Ovary (tissue), 9 donors: ENCODE results near the gene DRC1. TPM values are rescaled to one million over a fixed set of nuclear protein-coding genes. Genes with fewer than 3 reads are reported as not detected.

Experiments
- DNase-seq, 5 donors: peaks; one replicate each; pipeline ENCODE4 v3.0.0-alpha.2; 2019 to 2020
- H3K27ac ChIP-seq, 2 donors: fragments of 200-600 bp; one replicate each; pipeline versions ENCODE4 v1.5.1 to v1.8.0; 2019 to 2022
- H3K27me3 ChIP-seq: fragments of 200-600 bp; one replicate; pipeline ENCODE4 v1.8.0; 2022
- H3K36me3 ChIP-seq: fragments of 200-600 bp; sonication (generic); one replicate; pipeline ENCODE4 v1.5.1; 2019
- H3K4me1 ChIP-seq: one replicate; pipeline ENCODE4 v1.8.1; 2013; ENCODE audit warnings: mild to moderate bottlenecking, moderate library complexity; ENCODE audit not compliant: insufficient read depth
- H3K4me3 ChIP-seq: fragments of 200-600 bp; sonication (generic); one replicate; pipeline ENCODE4 v1.5.1; 2017
- H3K9me3 ChIP-seq, 2 donors: fragments of 200-600 bp in 1 of 2; sonication (generic) in 1 of 2; one replicate each; pipeline versions ENCODE4 v1.5.1 to v1.8.1; 2013 to 2019; ENCODE audit warnings: mild to moderate bottlenecking in 1 of 2, moderate library complexity in 1 of 2
- CTCF ChIP-seq, 3 donors: fragments of 450-650 bp in 2 of 3; fragments of 200-600 bp in 1 of 3; IDR thresholded peaks; one replicate each; pipeline versions ENCODE4 v1.5.1 to v1.8.0; 2016 to 2022; ENCODE audit warnings: antibody characterized with exemption in 3 of 3, mild to moderate bottlenecking in 1 of 3
- EP300 ChIP-seq: sonication (generic); formaldehyde crosslinking; IDR thresholded peaks from one replicate; pipeline ENCODE4 v1.6.1; 2017; ENCODE audit warnings: antibody characterized with exemption
- POLR2A ChIP-seq: fragments of 450-650 bp; IDR thresholded peaks from one replicate; pipeline ENCODE4 v1.6.1; 2017; ENCODE audit warnings: antibody characterized with exemption, mild to moderate bottlenecking, moderate library complexity
- WGBS, 3 donors: extraction: QIAGEN DNeasy Blood & Tissue Kit in 1 of 3; methylation state at CpG; one replicate each; pipeline versions ENCODE4 v1.1.5 to v1.1.7; 2013 to 2017; 5-methylcytosine and 5-hydroxymethylcytosine counted together
- intact Hi-C, 4 donors: fragments of 100-400 bp; cut with DNase I; formaldehyde crosslinking; loops; one replicate each; pipeline versions ENCODE4 v1.11.0 to v1.15.1; 2022 to 2023
- polyA plus RNA-seq, 2 donors: library from polyadenylated mRNA; stranded (reverse); fragments of 200-250 nt in 1 of 2; fragments of 350-450 nt in 1 of 2; fragmentation: Illumina TruSeq in 1 of 2; extraction: RNeasy Lipid Tissue Mini Kit (QIAGEN cat#74804) in 1 of 2; gene quantifications; one replicate each; pipeline ENCODE4 v1.2.3, GENCODE V29; 2013 to 2014
- total RNA-seq, 7 donors: library from RNA; depleted of rRNA in 2 of 7; stranded (reverse); fragments of >200 nt in 2 of 7; fragmentation: NEBNext Ultra II Directional in 3 of 7; extraction: Animal tissue kit (Norgen Biotek cat#: 25700) in 3 of 7; gene quantifications; one replicate each; pipeline versions ENCODE4 v1.1.0 to v1.2.4, GENCODE V29; 2016 to 2023
- donor health status: DM: no; HTN: no; CAD: no; lungs with moderate emphysema.
- donor health status: DM: no; HTN: no; CAD: no.
- donor health status: Bipolar disorder and iron deficiency.
- donor health status: DM: yes; HTN: yes; CAD: no.
- donor health status: DM: no; HTN: no; CAD: no.
- donor health status: DM: yes; HTN: yes; CAD: no.

DRC1 gene
- total and polyA plus RNA-seq, 9 donors = 0.05 to 11.8 (median 1.2) TPM; not detected in 3

- 84 to 95% (median 89%) methylated on average over 9 of the region's 9 CpGs for WGBS, 3 donors
- intact Hi-C loops = loop anchor here in 1 of 4 donors (5.0 kb wide), 1 partner anchor 1224 kb away; no protein-coding TSS in a partner anchor
- no peak for DNase-seq
- Histone ChIP-seq H3K36me3 (no peaks in the 10 kb centered on the region), H3K27me3 (no peaks in the 10 kb centered on the region), H3K27ac (no peak overlapping the region), H3K9me3 (no peaks in the 10 kb centered on the region), H3K4me3 (no peak overlapping the region), H3K4me1 (no peaks in the 10 kb centered on the region)
- TF ChIP-seq POLR2A (no peak), EP300 (no peak), CTCF (IDR thresholded peaks at IDR 0.05) (no peak)
Measured at GRCh38 chr2:26423750-26424149, 22.0 kb downstream of the DRC1 start.

- no peaks in the 10 kb centered on the region for H3K27me3 ChIP-seq
- 39 to 56% (median 41%) methylated on average over 3 of the region's 3 CpGs for WGBS, 3 donors
- no peak for DNase-seq
- no peaks in the 10 kb centered on the region for H3K36me3 ChIP-seq
- no peaks in the 10 kb centered on the region for H3K9me3 ChIP-seq
- no peaks in the 10 kb centered on the region for H3K4me1 ChIP-seq
- H3K27ac ChIP-seq = no peak overlapping the region
- H3K4me3 ChIP-seq = no peak overlapping the region
- TF ChIP-seq EP300 (no peak), CTCF (IDR thresholded peaks at IDR 0.05) (no peak), POLR2A (no peak)
- intact Hi-C loops = loop anchor here in 1 of 4 donors (5.0 kb wide), 1 partner anchor 1223 kb away; no protein-coding TSS in a partner anchor
Measured at GRCh38 chr2:26424221-26424620, 22.5 kb downstream of the DRC1 start.

- H3K27ac ChIP-seq = no peak overlapping the region
- no peaks in the 10 kb centered on the region for H3K36me3 ChIP-seq
- H3K27me3 ChIP-seq = no peaks in the 10 kb centered on the region
- no peak overlapping the region for H3K4me3 ChIP-seq
- 89 to 93% (median 92%) methylated on average over 2 of the region's 2 CpGs for WGBS, 3 donors
- no peak for TF ChIP-seq CTCF (IDR thresholded peaks at IDR 0.05)
- no peak for TF ChIP-seq EP300
- TF ChIP-seq POLR2A = no peak
- H3K9me3 ChIP-seq = no peaks in the 10 kb centered on the region
- H3K4me1 ChIP-seq = peaks cover 2% of the 10 kb centered on the region
- no peak for DNase-seq
- intact Hi-C loops = no loop called here
Measured at GRCh38 chr2:26428846-26429245, 27.1 kb downstream of the DRC1 start.

- H3K9me3 ChIP-seq = no peaks in the 10 kb centered on the region
- no peaks in the 10 kb centered on the region for H3K27me3 ChIP-seq
- TF ChIP-seq EP300 (no peak), POLR2A (no peak), CTCF (IDR thresholded peaks at IDR 0.05) (no peak)
- no peak overlapping the region for H3K27ac ChIP-seq
- H3K4me3 ChIP-seq = no peak overlapping the region
- no peak for DNase-seq
- intact Hi-C loops = no loop called here
- WGBS, 3 donors = 70 to 82% (median 78%) methylated on average over 8 of the region's 8 CpGs
- H3K4me1 ChIP-seq = peaks cover 2% of the 10 kb centered on the region
- H3K36me3 ChIP-seq = no peaks in the 10 kb centered on the region
Measured at GRCh38 chr2:26429779-26430578, 28.3 kb downstream of the DRC1 start.
